Activated CD4-positive, alpha-beta memory T cell treated with anti-CD3 and anti-CD28 coated beads for 36 hours (primary cell): ENCODE results near the gene IL12RB1. TPM values are rescaled to one million over a fixed set of nuclear protein-coding genes. Genes with fewer than 3 reads are reported as not detected.

Experiments
- CTCF ChIA-PET: fragments of 350-600 bp; sonication (Branson Sonifier 250); formaldehyde crosslinking; loops from one replicate; lab custom pipeline; 2021; ENCODE audit warnings: antibody characterized with exemption, inconsistent platforms; lab: Charles Lee
- POLR2A ChIA-PET: fragments of 350-600 bp; sonication (Branson Sonifier 250); formaldehyde crosslinking; loops from one replicate; lab custom pipeline; 2021; ENCODE audit warnings: antibody characterized with exemption; lab: Charles Lee
- DNase-seq: peaks from one replicate; pipeline ENCODE4 v3.0.0-alpha.2; 2020
- H3K27ac Mint-ChIP-seq: one replicate; pipeline ENCODE4 v1.8.0; 2021; ENCODE audit warnings: mixed read lengths
- H3K27me3 Mint-ChIP-seq: one replicate; pipeline ENCODE4 v1.8.0; 2021; ENCODE audit warnings: mixed read lengths
- H3K36me3 Mint-ChIP-seq: one replicate; pipeline ENCODE4 v1.8.0; 2021; ENCODE audit warnings: mixed read lengths
- H3K4me1 Mint-ChIP-seq: one replicate; pipeline ENCODE4 v1.8.0; 2021; ENCODE audit warnings: low read depth, mixed read lengths
- H3K4me3 Mint-ChIP-seq: one replicate; pipeline ENCODE4 v1.8.0; 2021; ENCODE audit warnings: mild to moderate bottlenecking, mixed read lengths
- H3K9me3 Mint-ChIP-seq: one replicate; pipeline ENCODE4 v1.8.0; 2021; ENCODE audit warnings: mixed read lengths
- intact Hi-C: fragments of 100-400 bp; cut with micrococcal nuclease; formaldehyde crosslinking; loops from one replicate; pipeline ENCODE4 v1.15.1; 2023
- total RNA-seq, 2 experiments: library from RNA; stranded (reverse); gene quantifications; one replicate each; pipeline ENCODE4 v1.2.3, GENCODE V29; 2021

IL12RB1 gene
- total RNA-seq, 2 experiments from 2014 or later, result 22.6 to 23.3 TPM

- peaks cover 4% of the 10 kb centered on the region for H3K36me3 Mint-ChIP-seq
- no peaks in the 10 kb centered on the region for H3K27me3 Mint-ChIP-seq
- H3K27ac Mint-ChIP-seq, result peak overlapping the region; percentile 96
- CTCF ChIA-PET, result interaction anchor here (1.9 kb wide), 1 partner anchor 79 kb away, joined by 5 read pairs; no protein-coding TSS in a partner anchor
- no peaks in the 10 kb centered on the region for H3K9me3 Mint-ChIP-seq
- intact Hi-C loops, result no loop called here
- peaks cover 55% of the 10 kb centered on the region for H3K4me1 Mint-ChIP-seq
- peak overlapping the region; percentile 93 for H3K4me3 Mint-ChIP-seq
- DNase-seq, result peak; percentile 28
- POLR2A ChIA-PET, result interaction anchor here (0.6 to 0.7 kb wide), 2 partner anchors 24 to 27 kb away, joined by 3 read pairs; no protein-coding TSS in a partner anchor
Measured at GRCh38 chr19:18085702-18086457, 854 bp downstream of the IL12RB1 start.

DNA sequence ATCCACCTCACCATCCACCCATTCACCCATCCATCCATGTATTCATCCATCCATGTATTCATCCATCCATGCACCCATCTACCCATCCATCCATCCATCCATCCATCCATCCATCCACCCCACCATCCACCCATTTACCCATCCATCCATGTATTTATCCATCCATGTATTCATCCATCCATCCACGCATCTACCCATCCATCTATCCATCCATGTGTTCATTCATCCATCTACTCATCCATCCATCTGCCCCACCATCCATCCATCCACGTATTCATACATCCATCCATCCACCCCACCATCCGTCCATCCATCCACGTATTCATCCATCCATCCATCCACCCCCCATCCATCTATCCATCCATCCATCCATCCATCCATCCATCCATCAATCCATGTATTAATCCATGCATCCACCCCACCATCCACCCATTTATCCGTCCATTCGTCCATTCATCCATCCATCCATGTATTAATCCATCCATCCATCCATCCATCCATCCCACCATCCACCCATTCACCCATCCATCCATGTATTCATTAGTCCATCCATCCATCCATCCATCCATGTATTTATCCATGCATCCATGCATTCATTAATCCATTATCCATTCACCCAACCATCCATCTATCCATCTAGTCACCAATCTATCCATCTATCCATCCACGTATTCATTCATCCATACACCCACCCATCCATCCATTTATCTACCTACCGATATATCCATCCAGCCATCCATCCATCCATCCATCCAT lies 2.6 kb downstream of the IL12RB1 start:
- H3K36me3 Mint-ChIP-seq, result peaks cover 6% of the 10 kb centered on the region
- H3K4me3 Mint-ChIP-seq, result no peak overlapping the region
- intact Hi-C loops, result no loop called here
- ChIA-PET POLR2A (no interaction called here), CTCF (no interaction called here)
- peaks cover 37% of the 10 kb centered on the region for H3K4me1 Mint-ChIP-seq
- no peak for DNase-seq
- no peaks in the 10 kb centered on the region for H3K9me3 Mint-ChIP-seq
- H3K27me3 Mint-ChIP-seq, result no peaks in the 10 kb centered on the region
- no peak overlapping the region for H3K27ac Mint-ChIP-seq

DNA sequence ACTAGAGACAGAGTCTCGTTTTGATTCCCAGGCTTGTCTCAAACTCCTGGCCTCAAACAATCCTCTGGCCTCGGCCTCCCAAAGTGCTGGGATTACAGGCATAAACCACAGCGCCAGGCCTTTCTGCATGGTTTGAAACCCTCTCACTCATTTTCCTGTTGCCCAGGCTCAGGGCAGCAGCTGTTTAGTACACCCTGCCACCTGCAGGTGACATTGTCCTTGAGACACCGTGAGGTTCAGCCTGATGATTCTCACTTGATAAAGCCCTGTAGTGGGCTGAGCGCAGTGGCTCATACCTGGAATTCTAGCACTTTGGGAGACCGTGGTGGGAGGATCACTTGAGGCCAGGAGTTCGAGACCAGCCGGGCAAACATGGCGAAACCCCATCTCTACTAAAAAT lies 12.5 kb downstream of the IL12RB1 start:
- intact Hi-C loops, result no loop called here

DNA sequence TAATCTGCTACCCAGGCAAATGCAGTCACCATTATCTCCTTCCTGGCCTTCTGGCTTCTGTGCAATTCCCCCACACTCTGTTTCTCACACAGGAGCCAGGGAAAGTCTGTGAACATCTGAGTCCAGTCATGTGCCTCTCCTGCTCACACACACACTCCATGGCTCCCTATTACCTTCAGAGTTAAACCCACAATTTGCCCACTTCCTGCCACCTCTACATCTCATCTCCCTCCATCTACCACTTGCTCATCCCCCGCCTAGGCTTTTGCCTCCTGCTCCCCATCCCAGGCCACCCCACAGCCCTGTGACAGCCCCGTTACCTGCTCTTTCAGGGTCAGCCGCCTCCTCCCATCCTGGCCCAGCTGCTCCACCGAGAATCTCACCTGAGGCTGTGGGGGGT lies 13.5 kb downstream of the IL12RB1 start:
- H3K27me3 Mint-ChIP-seq, result no peaks in the 10 kb centered on the region
- DNase-seq, result no peak
- ChIA-PET POLR2A (no interaction called here), CTCF (no interaction called here)
- no peak overlapping the region for H3K27ac Mint-ChIP-seq
- peaks cover 14% of the 10 kb centered on the region for H3K36me3 Mint-ChIP-seq
- no peaks in the 10 kb centered on the region for H3K9me3 Mint-ChIP-seq
- no peak overlapping the region for H3K4me3 Mint-ChIP-seq
- H3K4me1 Mint-ChIP-seq, result peaks cover 7% of the 10 kb centered on the region
- intact Hi-C loops, result no loop called here

More for the DNA sequence above, 12.5 kb downstream of the IL12RB1 start:
- Mint-ChIP-seq H3K36me3 (peaks cover 14% of the 10 kb centered on the region), H3K4me3 (no peak overlapping the region), H3K4me1 (peaks cover 7% of the 10 kb centered on the region), H3K27me3 (no peaks in the 10 kb centered on the region), H3K27ac (no peak overlapping the region), H3K9me3 (no peaks in the 10 kb centered on the region)
- POLR2A ChIA-PET, result no interaction called here
- no peak for DNase-seq
- CTCF ChIA-PET, result no interaction called here

DNA sequence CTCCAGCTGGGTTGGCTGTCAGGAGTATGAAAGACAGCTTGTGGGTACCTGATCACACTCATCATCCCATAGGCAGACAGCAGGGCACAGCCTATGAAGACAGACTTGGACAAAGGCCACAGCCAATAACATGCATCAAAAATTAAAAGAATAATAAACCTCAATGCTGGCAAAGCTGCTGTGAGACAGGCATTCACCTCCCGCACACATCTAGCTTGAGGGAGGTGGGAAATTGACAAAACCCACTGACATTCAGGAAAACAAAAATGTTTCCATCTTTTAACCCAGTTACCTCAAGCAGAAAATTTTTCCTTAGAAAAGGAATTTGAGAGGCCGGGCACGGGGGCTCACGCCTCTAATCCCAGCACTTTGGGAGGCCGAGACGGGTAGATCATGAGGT lies 14.4 kb downstream of the IL12RB1 start:
- Mint-ChIP-seq H3K27ac (no peak overlapping the region), H3K4me1 (peaks cover 7% of the 10 kb centered on the region), H3K9me3 (no peaks in the 10 kb centered on the region), H3K36me3 (peaks cover 14% of the 10 kb centered on the region), H3K4me3 (no peak overlapping the region), H3K27me3 (no peaks in the 10 kb centered on the region)
- no peak for DNase-seq
- ChIA-PET CTCF (no interaction called here), POLR2A (no interaction called here)
- intact Hi-C loops, result no loop called here

DNA sequence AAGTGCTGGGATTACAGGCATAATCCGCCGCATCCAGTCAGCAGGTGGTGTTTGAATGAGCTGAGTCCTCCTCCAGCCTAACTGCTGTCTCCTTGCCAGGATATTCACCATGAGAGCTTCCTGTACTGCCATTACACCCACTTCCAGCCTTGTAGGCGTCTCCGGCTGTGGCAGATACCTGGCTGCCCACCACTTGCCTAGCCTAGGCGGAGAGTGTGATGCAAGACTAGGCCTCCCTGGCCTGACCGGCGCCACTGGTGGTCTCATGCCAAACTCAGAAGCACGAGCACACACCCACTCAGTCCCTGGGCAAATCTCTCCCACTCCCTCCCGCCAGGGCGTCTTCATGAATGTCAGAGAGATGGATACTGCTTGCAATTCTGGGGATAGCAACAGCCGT lies 16.6 kb downstream of the IL12RB1 start:
- Mint-ChIP-seq H3K36me3 (peaks cover 12% of the 10 kb centered on the region), H3K4me3 (no peak overlapping the region), H3K4me1 (peaks cover 7% of the 10 kb centered on the region), H3K9me3 (no peaks in the 10 kb centered on the region), H3K27me3 (no peaks in the 10 kb centered on the region), H3K27ac (no peak overlapping the region)
- POLR2A ChIA-PET, result no interaction called here
- CTCF ChIA-PET, result no interaction called here
- intact Hi-C loops, result no loop called here
- DNase-seq, result no peak

DNA sequence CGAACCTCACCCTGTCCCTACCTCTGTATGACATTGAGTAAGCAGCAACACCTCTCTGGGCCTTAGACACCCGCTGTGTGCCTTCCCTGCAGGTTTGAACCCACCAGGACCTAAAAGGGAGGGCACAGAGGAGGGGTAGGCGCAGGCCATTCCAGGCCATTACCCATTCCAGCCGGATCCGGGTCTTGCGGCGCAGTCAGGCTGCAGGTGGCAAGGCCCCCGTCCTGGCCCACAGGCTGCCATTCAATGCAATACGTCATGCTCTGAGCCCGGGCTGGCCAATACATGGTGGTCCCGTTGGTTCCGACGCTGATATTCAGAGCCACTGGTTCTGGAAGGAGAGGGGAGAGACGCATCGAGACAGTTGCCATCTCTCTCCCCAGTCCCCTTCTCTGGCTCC lies 17.4 kb downstream of the IL12RB1 start:
- peaks cover 12% of the 10 kb centered on the region for H3K36me3 Mint-ChIP-seq

DNA sequence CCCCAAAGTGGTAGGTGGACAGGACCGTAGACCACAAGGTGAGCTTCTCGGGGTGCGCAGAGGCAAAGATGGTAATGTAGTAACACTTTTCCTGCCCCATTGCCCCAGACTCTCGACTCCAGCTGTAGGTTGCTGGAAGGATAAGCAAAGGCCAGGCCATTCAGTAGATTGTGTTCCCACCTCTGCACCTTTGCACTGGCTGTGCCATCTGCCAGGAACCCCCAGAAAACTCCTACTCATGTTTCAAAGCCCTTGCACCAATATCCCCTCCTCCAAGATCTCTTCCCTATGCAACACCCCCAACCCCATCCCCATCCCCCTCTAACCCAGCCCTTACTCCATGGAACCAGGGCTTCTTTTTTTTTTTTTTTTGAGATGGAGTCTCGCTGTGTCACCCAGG lies 18.3 kb downstream of the IL12RB1 start:
- intact Hi-C loops, result no loop called here
- H3K4me1 Mint-ChIP-seq, result peaks cover 4% of the 10 kb centered on the region
- H3K27ac Mint-ChIP-seq, result no peak overlapping the region
- H3K9me3 Mint-ChIP-seq, result no peaks in the 10 kb centered on the region
- H3K36me3 Mint-ChIP-seq, result peaks cover 6% of the 10 kb centered on the region
- CTCF ChIA-PET, result no interaction called here
- no peak overlapping the region for H3K4me3 Mint-ChIP-seq
- POLR2A ChIA-PET, result no interaction called here
- DNase-seq, result no peak
- H3K27me3 Mint-ChIP-seq, result no peaks in the 10 kb centered on the region

More for the DNA sequence above, 17.4 kb downstream of the IL12RB1 start:
- DNase-seq, result no peak
- no peak overlapping the region for H3K27ac Mint-ChIP-seq
- no peaks in the 10 kb centered on the region for H3K9me3 Mint-ChIP-seq
- no peaks in the 10 kb centered on the region for H3K27me3 Mint-ChIP-seq
- peaks cover 7% of the 10 kb centered on the region for H3K4me1 Mint-ChIP-seq
- ChIA-PET CTCF (no interaction called here), POLR2A (no interaction called here)
- H3K4me3 Mint-ChIP-seq, result no peak overlapping the region
- intact Hi-C loops, result no loop called here

- POLR2A ChIA-PET, result no interaction called here
- Mint-ChIP-seq H3K9me3 (no peaks in the 10 kb centered on the region), H3K4me3 (no peak overlapping the region), H3K4me1 (no peaks in the 10 kb centered on the region), H3K36me3 (peaks cover 5% of the 10 kb centered on the region), H3K27ac (no peak overlapping the region), H3K27me3 (no peaks in the 10 kb centered on the region)
- CTCF ChIA-PET, result interaction anchor here (0.8 kb wide), 2 partner anchors 55 to 103 kb away, joined by 3 read pairs; no protein-coding TSS in a partner anchor
- intact Hi-C loops, result no loop called here
- no peak for DNase-seq
Measured at GRCh38 chr19:18065173-18065495, 21.6 kb downstream of the IL12RB1 start.

- CTCF ChIA-PET, result interaction anchor here (0.7 to 1.6 kb wide), 6 partner anchors 46 to 349 kb away, joined by 3 to 9 read pairs (median 4); no protein-coding TSS in a partner anchor
- Mint-ChIP-seq H3K27me3 (no peaks in the 10 kb centered on the region), H3K9me3 (no peaks in the 10 kb centered on the region), H3K4me3 (no peak overlapping the region), H3K27ac (no peak overlapping the region), H3K36me3 (peaks cover 5% of the 10 kb centered on the region), H3K4me1 (peaks cover 3% of the 10 kb centered on the region)
- POLR2A ChIA-PET, result no interaction called here
- intact Hi-C loops, result no loop called here
- DNase-seq, result peak; percentile 61
Measured at GRCh38 chr19:18063463-18063862, 23.3 kb downstream of the IL12RB1 start.

DNA sequence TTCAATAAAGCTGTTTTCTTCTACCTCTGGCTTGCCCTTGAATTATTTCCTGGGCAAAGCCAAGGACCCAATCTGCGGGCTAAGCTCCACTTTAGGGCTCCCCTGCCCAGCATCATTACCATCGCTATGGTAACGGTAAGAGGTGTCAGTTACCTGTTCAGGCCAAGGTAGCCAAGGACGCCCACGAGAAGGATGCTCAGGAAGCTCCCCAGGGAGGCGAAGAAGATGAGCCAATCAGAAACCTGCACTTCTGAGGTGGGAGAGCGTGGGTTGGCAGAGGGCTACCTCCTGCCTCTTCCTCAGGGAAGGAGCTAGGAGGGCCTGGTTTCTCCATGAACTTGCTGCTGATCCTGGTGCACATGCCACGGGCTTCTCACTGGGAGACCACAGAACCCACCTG lies 24.7 kb downstream of the IL12RB1 start:
- Mint-ChIP-seq H3K27me3 (no peaks in the 10 kb centered on the region), H3K4me1 (peaks cover 10% of the 10 kb centered on the region), H3K4me3 (no peak overlapping the region), H3K9me3 (no peaks in the 10 kb centered on the region), H3K27ac (no peak overlapping the region), H3K36me3 (peaks cover 5% of the 10 kb centered on the region)
- CTCF ChIA-PET, result interaction anchor here (0.6 to 7.6 kb wide), 4 partner anchors 18 to 68 kb away, joined by 3 to 122 read pairs (median 3); partner anchors contain the start of gene ARRDC2
- intact Hi-C loops, result no loop called here
- POLR2A ChIA-PET, result no interaction called here
- no peak for DNase-seq

DNA sequence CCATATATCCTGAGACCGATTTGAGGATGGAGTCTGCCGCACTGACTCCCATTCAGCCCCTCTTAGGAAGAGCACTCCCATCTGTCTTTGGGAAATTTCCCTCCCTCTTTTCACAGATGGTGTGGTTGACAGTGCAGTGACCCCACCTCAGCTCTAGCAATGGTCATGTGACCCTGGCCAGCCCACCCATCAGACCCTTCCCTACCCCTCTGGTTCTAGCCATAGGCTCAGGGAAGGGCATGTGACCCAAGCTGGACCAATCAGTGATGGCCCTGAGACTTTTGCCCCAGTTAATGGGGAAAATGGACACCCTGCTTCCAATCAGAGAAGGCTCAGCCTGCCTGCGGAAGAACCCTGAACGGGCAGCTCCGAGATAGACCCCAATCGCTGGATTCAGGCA lies 26.3 kb downstream of the IL12RB1 start:
- Mint-ChIP-seq H3K27ac (no peak overlapping the region), H3K27me3 (no peaks in the 10 kb centered on the region), H3K36me3 (peaks cover 5% of the 10 kb centered on the region), H3K9me3 (no peaks in the 10 kb centered on the region), H3K4me3 (no peak overlapping the region), H3K4me1 (peaks cover 10% of the 10 kb centered on the region)
- POLR2A ChIA-PET, result no interaction called here
- DNase-seq, result no peak
- intact Hi-C loops, result no loop called here
- CTCF ChIA-PET, result interaction anchor here (0.9 to 7.6 kb wide), 4 partner anchors 51 to 122 kb away, joined by 3 to 122 read pairs (median 12); partner anchors contain the start of gene ARRDC2
